ENCODE measurements around the gene PDE4B.

- no peak for TF ChIP-seq CTCF (conservative IDR thresholded peaks at IDR 0.05 in 1 of 2, IDR thresholded peaks at IDR 0.05 in 1 of 2; ENCODE audit: extremely low read depth in 1 of 2, insufficient read depth in 1 of 2, low read depth in 1 of 2, low read length in 2 of 2)
- no peak for TF ChIP-seq EZH2 (IDR thresholded peaks at IDR 0.05; ENCODE audit: borderline replicate concordance, low read length)
These were observed 232.5 kb downstream of the PDE4B start for GRCh38 chr1:66025188-66025587.
